A549 (cell line): Measurements from ENCODE around the gene DNHD1. TPM values are rescaled to one million over a fixed set of nuclear protein-coding genes. Genes with fewer than 3 reads are reported as not detected.

Source experiments
- ATAC-seq, 2 experiments: fragments of 200-7000 bp in 1 of 2; fragments of >200 bp in 1 of 2; cut with Nextera tagmentation in 1 of 2; cut with Tn5 transposase in 1 of 2; 3 replicates each; pipeline versions ENCODE4 v1.8.0 to v1.9.1; 2018 to 2020; ENCODE audit warnings: mild to moderate bottlenecking in 1 of 2, moderate library complexity in 1 of 2
- CTCF ChIA-PET: fragments of 300-600 bp; sonication (Branson Sonifier 250); formaldehyde crosslinking; extraction: SDS; loops from one replicate; lab custom pipeline; 2021; ENCODE audit warnings: antibody characterized with exemption, inconsistent platforms; lab: Yijun Ruan, JAX
- POLR2A ChIA-PET: fragments of 350-600 bp; formaldehyde crosslinking; extraction: SDS; loops from one replicate; lab custom pipeline; 2021; ENCODE audit warnings: antibody characterized with exemption, inconsistent platforms; lab: Yijun Ruan, JAX
- DNase-seq, 2 experiments: peaks; one replicate each; pipeline versions ENCODE4 v3.0.0 to v3.0.0-alpha.2; 2011 to 2016; ENCODE audit warnings: low read depth in 1 of 2, low spot score in 1 of 2
- FAIRE-seq: peaks from 2 replicates; lab custom pipeline; 2011; peaks lifted over from hg19 to GRCh38; lab: Jason Lieb, UNC
- H3K27ac ChIP-seq, 2 experiments: fragments of >200 bp; sonication (Bioruptor Twin); formaldehyde crosslinking; 3 replicates each; pipeline ENCODE4 v1.5.1; 2016 to 2017
- H3K4me1 ChIP-seq: fragments of >200 bp; sonication (Bioruptor Twin); formaldehyde crosslinking; 3 replicates; pipeline ENCODE4 v1.6.1; 2016
- H3K4me2 ChIP-seq: fragments of >200 bp; sonication (Bioruptor Twin); formaldehyde crosslinking; 3 replicates; pipeline ENCODE4 v1.6.1; 2016
- H3K4me3 ChIP-seq: fragments of >200 bp; sonication (Bioruptor Twin); formaldehyde crosslinking; 3 replicates; pipeline ENCODE4 v1.5.1; 2016
- H3K9me3 ChIP-seq: fragments of >200 bp; sonication (Bioruptor Twin); formaldehyde crosslinking; 3 replicates; pipeline ENCODE4 v1.6.1; 2016
- BHLHE40 ChIP-seq: IDR thresholded peaks from 2 replicates; pipeline ENCODE4 v1.6.1; 2012; ENCODE audit warnings: low read depth, low read length, inconsistent platforms
- CHD2 ChIP-seq: fragments of 150-350 bp; IDR thresholded peaks from 2 replicates; pipeline ENCODE4 v1.6.1; 2014; ENCODE audit warnings: low read length; ENCODE audit not compliant: partially characterized antibody
- EP300 ChIP-seq, 2 experiments: fragments of >200 bp; sonication (Bioruptor Twin); formaldehyde crosslinking; IDR thresholded peaks; 2 replicates in 1 of 2; 3 replicates in 1 of 2; pipeline ENCODE4 v1.6.1; 2016 to 2017
- ESRRA ChIP-seq: fragments of 150-350 bp; IDR thresholded peaks from 2 replicates; pipeline ENCODE4 v1.6.1; 2014; ENCODE audit warnings: mild to moderate bottlenecking, low read length, borderline replicate concordance
- FOSB ChIP-seq: fragments of 250-450 bp; sonication (Bioruptor Pico); IDR thresholded peaks from 2 replicates; pipeline ENCODE4 v1.5.0; 2020; ENCODE audit warnings: mild to moderate bottlenecking, moderate library complexity
- GATA3 ChIP-seq: IDR thresholded peaks from 2 replicates; pipeline ENCODE4 v1.6.1; 2012; ENCODE audit warnings: borderline replicate concordance
- HOXA7 ChIP-seq: fragments of 250-450 bp; sonication (Bioruptor Pico); IDR thresholded peaks from 2 replicates; pipeline ENCODE4 v1.5.0; 2020; ENCODE audit warnings: mild to moderate bottlenecking, moderate library complexity
- HOXB13 ChIP-seq: fragments of 250-450 bp; sonication (Bioruptor Pico); IDR thresholded peaks from 2 replicates; pipeline ENCODE4 v1.5.0; 2020; ENCODE audit warnings: low read depth, mild to moderate bottlenecking, moderate library complexity
- JUN ChIP-seq, 2 experiments: fragments of >200 bp; sonication (Bioruptor Twin); formaldehyde crosslinking; IDR thresholded peaks; 2 replicates in 1 of 2; 3 replicates in 1 of 2; pipeline ENCODE4 v1.6.1; 2016 to 2017
- JUNB ChIP-seq: fragments of >200 bp; sonication (Bioruptor Twin); formaldehyde crosslinking; IDR thresholded peaks from 2 replicates; pipeline ENCODE4 v1.6.1; 2016
- MAZ ChIP-seq: fragments of 150-350 bp; IDR thresholded peaks from 2 replicates; pipeline ENCODE4 v1.6.1; 2014; ENCODE audit warnings: antibody characterized with exemption, low read depth, low read length, borderline replicate concordance
- NR3C1 ChIP-seq: fragments of >200 bp; sonication (Bioruptor Twin); formaldehyde crosslinking; IDR thresholded peaks from 3 replicates; pipeline ENCODE4 v1.6.1; 2017
- POLR2A ChIP-seq: IDR thresholded peaks from 2 replicates; pipeline ENCODE4 v1.6.1; 2012; ENCODE audit warnings: mild to moderate bottlenecking, low read length
- POLR2AphosphoS2 ChIP-seq: conservative IDR thresholded peaks from 2 replicates; pipeline ENCODE4 v1.6.1; 2012; ENCODE audit warnings: low read length, improper control_type of control experiment, inconsistent platforms
- RARB ChIP-seq: fragments of 250-450 bp; sonication (Bioruptor Pico); IDR thresholded peaks from 2 replicates; pipeline ENCODE4 v1.8.0; 2021; ENCODE audit warnings: mild to moderate bottlenecking, moderate library complexity
- RCOR1 ChIP-seq: fragments of 150-350 bp; IDR thresholded peaks from 2 replicates; pipeline ENCODE4 v1.6.1; 2014; ENCODE audit warnings: antibody characterized with exemption, low read length, low read depth
- RFX5 ChIP-seq: fragments of 450-650 bp; IDR thresholded peaks from 2 replicates; pipeline ENCODE4 v1.7.1; 2014; ENCODE audit warnings: antibody characterized with exemption, mild to moderate bottlenecking, moderate library complexity
- RNF2 ChIP-seq: fragments of 200-600 bp; sonication (generic); IDR thresholded peaks from 2 replicates; pipeline ENCODE4 v1.6.1; 2016; ENCODE audit warnings: low read depth, mild to moderate bottlenecking, antibody characterized with exemption, moderate library complexity, borderline replicate concordance
- TP53 ChIP-seq: fragments of 250-450 bp; sonication (Bioruptor Pico); IDR thresholded peaks from 2 replicates; pipeline ENCODE4 v1.5.0; 2021; ENCODE audit warnings: mild to moderate bottlenecking, moderate library complexity
- ZC3H11A ChIP-seq: fragments of 450-650 bp; IDR thresholded peaks from 2 replicates; pipeline ENCODE4 v1.6.1; 2014; ENCODE audit warnings: antibody characterized with exemption, mild to moderate bottlenecking
- WGBS: methylation state at CpG from one replicate; pipeline ENCODE4 v1.1.6; 2017; ENCODE audit errors: missing lambda C conversion rate; 5-methylcytosine and 5-hydroxymethylcytosine counted together
- polyA plus RNA-seq, 4 experiments: library from polyadenylated mRNA; depleted of rRNA in 3 of 4; stranded (reverse); fragments of >200 nt; fragmentation: RNase III in 1 of 4; extraction: RNeasy Plus Mini Kit Qiagen cat#74134 plus additional on column Dnase treatment in 1 of 4; gene quantifications; 2 replicates in 3 of 4; 3 replicates in 1 of 4; pipeline ENCODE4 v1.2.3, GENCODE V29; 2011 to 2017
- TF ChIP-seq, protein P1 (sequence below): fragments of >200 bp; sonication (Bioruptor Twin); formaldehyde crosslinking; IDR thresholded peaks from 3 replicates; pipeline ENCODE4 v1.6.1; 2016
- TF ChIP-seq, protein P2 (sequence below): fragments of 450-650 bp; IDR thresholded peaks from 2 replicates; pipeline ENCODE4 v1.6.1; 2014; ENCODE audit warnings: antibody characterized with exemption
- TF ChIP-seq, protein P3 (sequence below): IDR thresholded peaks from 2 replicates; pipeline ENCODE4 v1.6.1; 2012
- TF ChIP-seq, protein P4 (sequence below): fragments of 150-350 bp; IDR thresholded peaks from 2 replicates; pipeline ENCODE4 v1.6.1; 2014; ENCODE audit warnings: low read depth, mild to moderate bottlenecking, low read length
- TF ChIP-seq, protein P5 (sequence below): fragments of 250-450 bp; sonication (Bioruptor Pico); IDR thresholded peaks from 2 replicates; pipeline ENCODE4 v1.5.0; 2021; ENCODE audit warnings: mild to moderate bottlenecking, moderate library complexity, borderline replicate concordance

DNHD1 gene
- polyA plus RNA-seq, 2 of the 4 experiments (the other 2 are of a cell fraction) = 6.8 to 8.6 TPM

DNA sequence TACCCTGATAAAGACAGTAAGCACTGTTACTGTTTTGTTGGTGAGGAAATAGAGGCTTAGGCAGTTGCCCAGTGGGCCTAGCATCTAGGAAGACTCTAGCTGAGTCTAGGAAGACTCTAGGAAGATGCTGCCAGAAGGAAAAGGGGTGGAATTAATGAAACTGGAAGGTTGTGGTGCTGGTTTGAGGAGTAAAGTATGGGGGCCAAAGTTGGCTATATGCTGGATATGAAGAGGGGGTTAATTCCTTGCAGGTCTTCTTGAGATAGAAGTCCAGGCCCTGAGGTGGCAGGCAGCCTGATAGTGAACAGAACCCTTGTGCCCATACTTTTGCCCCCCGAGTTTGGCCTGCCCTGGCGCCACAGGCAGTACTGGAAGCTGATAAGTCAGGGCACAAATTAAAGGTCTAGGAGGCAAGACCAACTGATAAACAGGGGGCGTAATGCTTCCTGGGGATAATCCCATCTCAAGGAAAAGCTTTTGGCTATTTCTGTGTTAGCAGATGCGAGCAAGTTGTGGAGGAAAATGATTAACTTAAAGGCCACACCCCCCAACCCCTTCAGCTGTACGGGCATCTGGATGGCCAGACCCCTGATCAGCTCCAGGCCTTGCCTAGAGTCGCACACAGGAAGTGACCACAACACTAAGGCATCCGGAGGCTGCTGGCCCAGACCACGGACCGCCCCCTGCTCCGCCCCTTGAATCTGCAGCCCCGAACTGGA lies 109.5 kb downstream of the DNHD1 start:
- ATAC-seq (peak; percentile 72 to 86), FAIRE-seq (no peak), DNase-seq (peak; percentile 92 to 93)
- WGBS = 10% methylated on average over 11 of the region's 11 CpGs
- Histone ChIP-seq H3K27ac (peak overlapping the region; percentile 81 to 89), H3K4me3 (peak overlapping the region; percentile 3; the same call in 1 of the 3 replicates), H3K4me2 (peak overlapping the region; percentile 81)
- POLR2A ChIA-PET = interaction anchor here (1.5 to 2.5 kb wide), 3 partner anchors 13 to 125 kb away, joined by 3 to 11 read pairs (median 10); partner anchors contain the start of genes ARFIP2, MRPL17, TIMM10B and TPP1
- TF ChIP-seq, protein P1, sequence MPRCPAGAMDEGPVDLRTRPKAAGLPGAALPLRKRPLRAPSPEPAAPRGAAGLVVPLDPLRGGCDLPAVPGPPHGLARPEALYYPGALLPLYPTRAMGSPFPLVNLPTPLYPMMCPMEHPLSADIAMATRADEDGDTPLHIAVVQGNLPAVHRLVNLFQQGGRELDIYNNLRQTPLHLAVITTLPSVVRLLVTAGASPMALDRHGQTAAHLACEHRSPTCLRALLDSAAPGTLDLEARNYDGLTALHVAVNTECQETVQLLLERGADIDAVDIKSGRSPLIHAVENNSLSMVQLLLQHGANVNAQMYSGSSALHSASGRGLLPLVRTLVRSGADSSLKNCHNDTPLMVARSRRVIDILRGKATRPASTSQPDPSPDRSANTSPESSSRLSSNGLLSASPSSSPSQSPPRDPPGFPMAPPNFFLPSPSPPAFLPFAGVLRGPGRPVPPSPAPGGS = no peak
- TF ChIP-seq TP53 (CRISPR knock-in tag) (no peak), POLR2AphosphoS2 (0 out of 2 replicates have a peak, but pooled peaks have one; percentile 41), GATA3 (no peak), ZC3H11A (no peak), RNF2 (no peak), POLR2A (0 out of 2 replicates have a peak, but pooled peaks have one; percentile 47), JUN (IDR thresholded peaks at IDR 0.05) (peak in 1 of 2 experiments; percentile 33; a peak in 1 of 5 replicates), RARB (CRISPR knock-in tag) (no peak), NR3C1 (no peak)
- TF ChIP-seq, protein P2, sequence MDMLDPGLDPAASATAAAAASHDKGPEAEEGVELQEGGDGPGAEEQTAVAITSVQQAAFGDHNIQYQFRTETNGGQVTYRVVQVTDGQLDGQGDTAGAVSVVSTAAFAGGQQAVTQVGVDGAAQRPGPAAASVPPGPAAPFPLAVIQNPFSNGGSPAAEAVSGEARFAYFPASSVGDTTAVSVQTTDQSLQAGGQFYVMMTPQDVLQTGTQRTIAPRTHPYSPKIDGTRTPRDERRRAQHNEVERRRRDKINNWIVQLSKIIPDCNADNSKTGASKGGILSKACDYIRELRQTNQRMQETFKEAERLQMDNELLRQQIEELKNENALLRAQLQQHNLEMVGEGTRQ = no peak
- TF ChIP-seq, protein P3, sequence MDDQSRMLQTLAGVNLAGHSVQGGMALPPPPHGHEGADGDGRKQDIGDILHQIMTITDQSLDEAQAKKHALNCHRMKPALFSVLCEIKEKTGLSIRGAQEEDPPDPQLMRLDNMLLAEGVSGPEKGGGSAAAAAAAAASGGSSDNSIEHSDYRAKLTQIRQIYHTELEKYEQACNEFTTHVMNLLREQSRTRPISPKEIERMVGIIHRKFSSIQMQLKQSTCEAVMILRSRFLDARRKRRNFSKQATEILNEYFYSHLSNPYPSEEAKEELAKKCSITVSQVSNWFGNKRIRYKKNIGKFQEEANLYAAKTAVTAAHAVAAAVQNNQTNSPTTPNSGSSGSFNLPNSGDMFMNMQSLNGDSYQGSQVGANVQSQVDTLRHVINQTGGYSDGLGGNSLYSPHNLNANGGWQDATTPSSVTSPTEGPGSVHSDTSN = peak; percentile 65; the same call in 1 of the 2 replicates
- TF ChIP-seq, all 56 proteins: peak for 4
- Histone ChIP-seq H3K4me1 (peaks cover 49% of the 10 kb centered on the region), H3K9me3 (no peaks in the 10 kb centered on the region)
- CTCF ChIA-PET = interaction anchor here (0.7 to 3.3 kb wide), 4 partner anchors 12 to 77 kb away, joined by 3 to 10 read pairs (median 6); partner anchors contain the start of gene MRPL17

DNA sequence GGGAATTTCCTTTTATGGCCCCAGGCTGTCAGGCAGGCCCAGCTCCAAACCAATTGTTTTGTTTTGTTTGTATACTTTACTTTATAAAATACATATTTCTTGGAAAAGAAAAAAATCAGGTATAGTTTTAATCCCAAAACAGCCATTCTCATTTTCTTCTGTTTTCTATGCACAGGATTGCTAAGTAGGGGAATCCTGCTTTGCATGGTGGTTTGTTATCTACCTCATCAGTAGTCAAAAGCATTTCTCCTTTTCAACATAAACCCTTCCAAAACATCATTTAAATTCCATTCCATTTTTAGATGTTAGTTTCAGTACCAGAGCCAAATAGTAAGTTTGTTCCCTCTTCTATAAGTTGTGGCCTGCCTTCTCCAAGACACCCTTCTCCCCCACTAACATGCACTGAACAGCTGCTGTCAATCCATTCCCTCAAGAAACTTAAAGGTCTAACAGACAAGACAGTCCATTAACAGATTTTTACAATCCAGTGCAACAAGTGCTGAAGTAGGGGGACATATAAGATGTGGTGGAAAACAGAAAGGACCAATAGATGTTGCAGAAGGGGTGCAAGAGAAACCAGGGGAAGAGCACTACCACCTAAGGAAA lies 110.2 kb downstream of the DNHD1 start:
- Histone ChIP-seq H3K9me3 (no peaks in the 10 kb centered on the region), H3K27ac (peak overlapping the region; percentile 81 to 89; a peak in 5 of 6 replicates), H3K4me3 (no peak overlapping the region), H3K4me2 (peak overlapping the region; percentile 81), H3K4me1 (peaks cover 42% of the 10 kb centered on the region)
- TF ChIP-seq FOSB (peak; percentile 42; the same call in 1 of the 2 replicates), RCOR1 (no peak), HOXB13 (no peak), BHLHE40 (no peak)
- DNase-seq (no peak), ATAC-seq (no peak), FAIRE-seq (no peak)
- CTCF ChIA-PET = interaction anchor here (0.7 to 3.3 kb wide), 4 partner anchors 11 to 76 kb away, joined by 3 to 10 read pairs (median 6); partner anchors contain the start of gene MRPL17
- POLR2A ChIA-PET = interaction anchor here (1.5 to 2.5 kb wide), 3 partner anchors 12 to 126 kb away, joined by 3 to 11 read pairs (median 10); partner anchors contain the start of genes ARFIP2, MRPL17, TIMM10B and TPP1

DNA sequence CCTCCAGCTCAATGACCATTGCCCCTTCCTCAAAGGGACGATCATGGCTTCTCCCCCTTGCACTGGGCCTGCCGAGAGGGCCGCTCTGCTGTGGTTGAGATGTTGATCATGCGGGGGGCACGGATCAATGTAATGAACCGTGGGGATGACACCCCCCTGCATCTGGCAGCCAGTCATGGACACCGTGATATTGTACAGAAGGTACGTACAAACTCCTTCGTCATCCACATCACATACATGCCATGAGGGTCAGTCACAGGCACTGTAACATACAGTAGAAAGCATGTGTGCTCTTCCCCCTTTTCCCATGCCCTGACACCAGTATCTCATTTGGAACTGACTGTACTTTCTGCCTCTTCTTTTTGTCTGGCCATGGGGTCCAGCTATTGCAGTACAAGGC lies 110.9 kb downstream of the DNHD1 start:
- DNase-seq (no peak), ATAC-seq (no peak), FAIRE-seq (no peak)
- H3K4me2 ChIP-seq = no peak overlapping the region
- H3K9me3 ChIP-seq = no peaks in the 10 kb centered on the region
- ChIA-PET CTCF (interaction anchor here (1.1 to 3.3 kb wide), 4 partner anchors 76 to 229 kb away, joined by 3 to 14 read pairs (median 6); partner anchors contain the start of gene MRPL17), POLR2A (interaction anchor here (0.7 to 2.2 kb wide), 2 partner anchors 11 to 75 kb away, joined by 4 to 11 read pairs; partner anchors contain the start of genes MRPL17 and TPP1)
- H3K4me1 ChIP-seq = peaks cover 45% of the 10 kb centered on the region
- H3K27ac ChIP-seq = peak overlapping the region in 1 of 2 experiments; percentile 89; a peak in 3 of 6 replicates
- WGBS = 93% methylated on average over 9 of the region's 9 CpGs
- H3K4me3 ChIP-seq = no peak overlapping the region
- TF ChIP-seq CHD2 = no peak
- TF ChIP-seq RFX5 = no peak
- no peak for TF ChIP-seq ESRRA
- TF ChIP-seq MAZ = no peak
- no peak for TF ChIP-seq RARB (CRISPR knock-in tag)
- no peak for TF ChIP-seq EP300 (IDR thresholded peaks at IDR 0.05)
- TF ChIP-seq HOXA7 (CRISPR knock-in tag) = no peak
- TF ChIP-seq, protein P4, sequence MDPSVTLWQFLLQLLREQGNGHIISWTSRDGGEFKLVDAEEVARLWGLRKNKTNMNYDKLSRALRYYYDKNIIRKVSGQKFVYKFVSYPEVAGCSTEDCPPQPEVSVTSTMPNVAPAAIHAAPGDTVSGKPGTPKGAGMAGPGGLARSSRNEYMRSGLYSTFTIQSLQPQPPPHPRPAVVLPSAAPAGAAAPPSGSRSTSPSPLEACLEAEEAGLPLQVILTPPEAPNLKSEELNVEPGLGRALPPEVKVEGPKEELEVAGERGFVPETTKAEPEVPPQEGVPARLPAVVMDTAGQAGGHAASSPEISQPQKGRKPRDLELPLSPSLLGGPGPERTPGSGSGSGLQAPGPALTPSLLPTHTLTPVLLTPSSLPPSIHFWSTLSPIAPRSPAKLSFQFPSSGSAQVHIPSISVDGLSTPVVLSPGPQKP = no peak
- TF ChIP-seq, protein P2 = no peak
- TF ChIP-seq RCOR1 = no peak
- TF ChIP-seq, protein P5, sequence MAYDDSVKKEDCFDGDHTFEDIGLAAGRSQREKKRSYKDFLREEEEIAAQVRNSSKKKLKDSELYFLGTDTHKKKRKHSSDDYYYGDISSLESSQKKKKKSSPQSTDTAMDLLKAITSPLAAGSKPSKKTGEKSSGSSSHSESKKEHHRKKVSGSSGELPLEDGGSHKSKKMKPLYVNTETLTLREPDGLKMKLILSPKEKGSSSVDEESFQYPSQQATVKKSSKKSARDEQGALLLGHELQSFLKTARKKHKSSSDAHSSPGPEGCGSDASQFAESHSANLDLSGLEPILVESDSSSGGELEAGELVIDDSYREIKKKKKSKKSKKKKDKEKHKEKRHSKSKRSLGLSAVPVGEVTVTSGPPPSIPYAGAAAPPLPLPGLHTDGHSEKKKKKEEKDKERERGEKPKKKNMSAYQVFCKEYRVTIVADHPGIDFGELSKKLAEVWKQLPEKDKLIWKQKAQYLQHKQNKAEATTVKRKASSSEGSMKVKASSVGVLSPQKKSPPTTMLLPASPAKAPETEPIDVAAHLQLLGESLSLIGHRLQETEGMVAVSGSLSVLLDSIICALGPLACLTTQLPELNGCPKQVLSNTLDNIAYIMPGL = no peak
- no peak for TF ChIP-seq JUNB
